ENCODE measurements around the gene TNMD. TPM values are rescaled to one million over a fixed set of nuclear protein-coding genes. Genes with fewer than 3 reads are reported as not detected.

Gene TNMD
- total and polyA plus RNA-seq, 2 donors (not counting 3 experiments of a cell fraction or from before 2014, with no cell fraction given): not detected

- H3K4me1 ChIP-seq (ENCODE audit: control insufficient read depth, extremely low read depth, insufficient read depth, low read length): peaks cover 73% of the 10 kb centered on the region
- intact Hi-C loops (cut with micrococcal nuclease) (no loop called here), dilution Hi-C loops (cut with MboI; ENCODE audit: extremely low pct_ligation_motif_present, low sequenced_read_pairs) (no loop called here)
- H3K4me2 ChIP-seq (ENCODE audit: insufficient read depth, low read length): peak overlapping the region; percentile 95
- ChIA-PET CTCF (interaction anchor here (0.6 to 4.1 kb wide), 8 partner anchors 10 to 121 kb away, joined by 3 to 19 read pairs (median 4); partner anchors contain the start of gene TSPAN6), POLR2A (no interaction called here)
- no TSS peak for BruUV-seq (replicated peaks)
- peaks cover 55% of the 10 kb centered on the region for H3K79me2 ChIP-seq (ENCODE audit: control insufficient read depth, insufficient read depth, low read length)
- H4K20me1 ChIP-seq (replicated peaks; ENCODE audit: control insufficient read depth, extremely low read depth, insufficient read depth, low read length): no peaks in the 10 kb centered on the region
- H3K9ac ChIP-seq (replicated peaks; ENCODE audit: extremely low read depth, insufficient read depth, low read length): no peak overlapping the region
- no peak overlapping the region for H3K4me3 ChIP-seq (replicated peaks in 1 of 3; ENCODE audit: insufficient read depth in 1 of 3, low read depth in 1 of 3, low read length in 3 of 3)
- no peak for TF ChIP-seq MAX (IDR thresholded peaks at IDR 0.05; ENCODE audit: insufficient read depth, insufficient read length)
- TF ChIP-seq JUN (IDR thresholded peaks at IDR 0.05; ENCODE audit: borderline replicate concordance, insufficient read depth, insufficient read length, low read depth): no peak
- H3K9me3 ChIP-seq (replicated peaks; ENCODE audit: control insufficient read depth, insufficient read depth, low read length): no peaks in the 10 kb centered on the region
- no peak for FAIRE-seq
- H3K36me3 ChIP-seq (ENCODE audit: control insufficient read depth in 2 of 2, extremely low read depth in 1 of 2, insufficient read depth in 2 of 2, low read length in 2 of 2): peaks cover 0 to 3% of the 10 kb centered on the region in 2 experiments
- H2AFZ ChIP-seq (ENCODE audit: low read depth, low read length): no peak overlapping the region
- peak overlapping the region; percentile 99 for H3K27ac ChIP-seq (ENCODE audit: insufficient read depth, low read depth, low read length)
- peak; percentile 41 for DNase-seq (ENCODE audit: low read depth, low spot score)
- H3K27me3 ChIP-seq (ENCODE audit: control insufficient read depth in 2 of 2, insufficient read depth in 2 of 2, low read length in 2 of 2): no peaks in the 10 kb centered on the region
- no peaks in the 10 kb centered on the region for H3K9me1 ChIP-seq (replicated peaks; ENCODE audit: control insufficient read depth, extremely low read depth, insufficient read depth, low read length)
Measured at GRCh38 chrX:100647095-100647494, 62.4 kb downstream of the TNMD start.

- no peak overlapping the region for H2AFZ ChIP-seq (ENCODE audit: low read depth, low read length)
- H3K4me1 ChIP-seq (ENCODE audit: control insufficient read depth, extremely low read depth, insufficient read depth, low read length): peaks cover 73% of the 10 kb centered on the region
- intact Hi-C loops (cut with micrococcal nuclease) (no loop called here), dilution Hi-C loops (cut with MboI; ENCODE audit: extremely low pct_ligation_motif_present, low sequenced_read_pairs) (no loop called here)
- H3K9me3 ChIP-seq (replicated peaks; ENCODE audit: control insufficient read depth, insufficient read depth, low read length): no peaks in the 10 kb centered on the region
- peaks cover 61% of the 10 kb centered on the region for H3K79me2 ChIP-seq (ENCODE audit: control insufficient read depth, insufficient read depth, low read length)
- H4K20me1 ChIP-seq (replicated peaks; ENCODE audit: control insufficient read depth, extremely low read depth, insufficient read depth, low read length): no peaks in the 10 kb centered on the region
- no peak overlapping the region for H3K9ac ChIP-seq (replicated peaks; ENCODE audit: extremely low read depth, insufficient read depth, low read length)
- TF ChIP-seq POLR2A (IDR thresholded peaks at IDR 0.05; ENCODE audit: low read depth, low read length) (no peak), POLR2AphosphoS5 (IDR thresholded peaks at IDR 0.05; ENCODE audit: insufficient read depth, low read depth, low read length) (no peak), FOS (IDR thresholded peaks at IDR 0.05; ENCODE audit: borderline replicate concordance, insufficient read depth, low read length) (no peak), GATA2 (IDR thresholded peaks at IDR 0.05; ENCODE audit: insufficient read depth, insufficient read length, low read depth, low read length) (no peak), EZH2 (IDR thresholded peaks at IDR 0.05; ENCODE audit: borderline replicate concordance, low read depth, low read length, severe bottlenecking) (no peak), MYC (IDR thresholded peaks at IDR 0.05; ENCODE audit: low read depth, low read length) (no peak), JUN (IDR thresholded peaks at IDR 0.05; ENCODE audit: borderline replicate concordance, insufficient read depth, insufficient read length, low read depth) (no peak), MAX (IDR thresholded peaks at IDR 0.05; ENCODE audit: insufficient read depth, insufficient read length) (no peak)
- TF ChIP-seq, protein P1, sequence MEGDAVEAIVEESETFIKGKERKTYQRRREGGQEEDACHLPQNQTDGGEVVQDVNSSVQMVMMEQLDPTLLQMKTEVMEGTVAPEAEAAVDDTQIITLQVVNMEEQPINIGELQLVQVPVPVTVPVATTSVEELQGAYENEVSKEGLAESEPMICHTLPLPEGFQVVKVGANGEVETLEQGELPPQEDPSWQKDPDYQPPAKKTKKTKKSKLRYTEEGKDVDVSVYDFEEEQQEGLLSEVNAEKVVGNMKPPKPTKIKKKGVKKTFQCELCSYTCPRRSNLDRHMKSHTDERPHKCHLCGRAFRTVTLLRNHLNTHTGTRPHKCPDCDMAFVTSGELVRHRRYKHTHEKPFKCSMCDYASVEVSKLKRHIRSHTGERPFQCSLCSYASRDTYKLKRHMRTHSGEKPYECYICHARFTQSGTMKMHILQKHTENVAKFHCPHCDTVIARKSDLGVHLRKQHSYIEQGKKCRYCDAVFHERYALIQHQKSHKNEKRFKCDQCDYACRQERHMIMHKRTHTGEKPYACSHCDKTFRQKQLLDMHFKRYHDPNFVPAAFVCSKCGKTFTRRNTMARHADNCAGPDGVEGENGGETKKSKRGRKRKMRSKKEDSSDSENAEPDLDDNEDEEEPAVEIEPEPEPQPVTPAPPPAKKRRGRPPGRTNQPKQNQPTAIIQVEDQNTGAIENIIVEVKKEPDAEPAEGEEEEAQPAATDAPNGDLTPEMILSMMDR (IDR thresholded peaks at IDR 0.05; ENCODE audit: extremely low read depth in 1 of 2, insufficient read depth in 1 of 2, low read depth in 1 of 2, low read length in 2 of 2): no peak
- no peak overlapping the region for H3K4me3 ChIP-seq (replicated peaks in 1 of 3; ENCODE audit: insufficient read depth in 1 of 3, low read depth in 1 of 3, low read length in 3 of 3)
- H3K9me1 ChIP-seq (replicated peaks; ENCODE audit: control insufficient read depth, extremely low read depth, insufficient read depth, low read length): no peaks in the 10 kb centered on the region
- peaks cover 0 to 6% of the 10 kb centered on the region in 2 experiments for H3K36me3 ChIP-seq (ENCODE audit: control insufficient read depth in 2 of 2, extremely low read depth in 1 of 2, insufficient read depth in 2 of 2, low read length in 2 of 2)
- POLR2A ChIA-PET: no interaction called here
- no TSS peak for BruUV-seq (replicated peaks)
- peak overlapping the region; percentile 99 for H3K27ac ChIP-seq (ENCODE audit: insufficient read depth, low read depth, low read length)
- CTCF ChIA-PET: interaction anchor here (1.1 to 4.1 kb wide), 4 partner anchors 11 to 37 kb away, joined by 3 to 19 read pairs (median 6); partner anchors contain the start of gene TSPAN6
- peak; percentile 21 for DNase-seq (ENCODE audit: low read depth, low spot score)
- H3K4me2 ChIP-seq (ENCODE audit: insufficient read depth, low read length): peak overlapping the region; percentile 28
- FAIRE-seq: no peak
- no peaks in the 10 kb centered on the region for H3K27me3 ChIP-seq (ENCODE audit: control insufficient read depth in 2 of 2, insufficient read depth in 2 of 2, low read length in 2 of 2)
Measured at GRCh38 chrX:100647739-100648138, 63.0 kb downstream of the TNMD start.
